ENCODE results near the gene ALDOC. TPM values are rescaled to one million over a fixed set of nuclear protein-coding genes. Genes with fewer than 3 reads are reported as not detected.
A peak's percentile ranks its signal among the peaks of the same experiment; 100 is the strongest.

Gene ALDOC
- total and polyA plus RNA-seq, 7 experiments from 2014 or later: 24.5 to 159 (median 41.1) TPM

- Histone ChIP-seq H3K4me3 (ENCODE audit: low read length) (peak overlapping the region; percentile 93), H3K27me3 (ENCODE audit: control insufficient read depth in 2 of 2, insufficient read depth in 2 of 2, low read length in 2 of 2) (no peaks in the 10 kb centered on the region), H3K4me1 (ENCODE audit: control insufficient read depth in 2 of 2, insufficient read depth in 2 of 2, low read length in 2 of 2) (peaks cover 8 to 10% of the 10 kb centered on the region in 2 donors), H3K27ac (ENCODE audit: low read depth, low read length) (peak overlapping the region; percentile 97), H3K36me3 (ENCODE audit: control insufficient read depth in 2 of 3, insufficient read depth in 3 of 3, low read length in 3 of 3) (peaks cover 0 to under 1% (median 0%) of the 10 kb centered on the region in 3 experiments), H3K9me3 (ENCODE audit: control insufficient read depth in 2 of 3, low read length in 3 of 3) (no peaks in the 10 kb centered on the region)
- intact Hi-C loops (cut with micrococcal nuclease): loop anchor here (2.0 to 5.0 kb wide), 6 partner anchors 49 to 355 kb away; partner anchors contain the start of genes SUPT6H (in 2 of the 2), PROCA1 (in 1 of the 2), RPL23A (in 1 of the 2) and SDF2 (in 1 of the 2)
- no peaks in the 10 kb centered on the region for H3K27me3 Mint-ChIP-seq
- peaks cover 0 to 4% (median 0%) of the 10 kb centered on the region in 5 donors for H3K36me3 Mint-ChIP-seq
- ChIA-PET POLR2A (interaction anchor here (1.1 to 11.4 kb wide), 6 partner anchors 22 to 131 kb away, joined by 3 to 172 read pairs (median 6); partner anchors contain the start of genes ALDOC, BLTP2, NEK8 and PIGS), CTCF (interaction anchor here (0.6 to 1.8 kb wide), 2 partner anchors 15 to 269 kb away, joined by 3 to 4 read pairs; no protein-coding TSS in a partner anchor)
- peaks cover 19 to 25% (median 21%) of the 10 kb centered on the region in 7 donors for H3K4me1 Mint-ChIP-seq
- no peak for DNase-seq
- H3K27ac Mint-ChIP-seq: peak overlapping the region; percentile 96 to 99 (median 98)
- no peaks in the 10 kb centered on the region for H3K9me3 Mint-ChIP-seq
- ATAC-seq: no peak
- H3K4me3 Mint-ChIP-seq: peak overlapping the region; percentile 88 to 99 (median 94)
Observed at GRCh38 chr17:28597606-28598383, 21.1 kb upstream of the ALDOC start.

GRCh38 chr17:28592260-28592659 is 15.6 kb upstream of the ALDOC start:
- no peaks in the 10 kb centered on the region for H3K9me3 ChIP-seq (ENCODE audit: control insufficient read depth in 2 of 3, low read length in 3 of 3)
- H3K36me3 Mint-ChIP-seq: peaks cover 0 to 22% (median 9%) of the 10 kb centered on the region in 5 donors
- no peaks in the 10 kb centered on the region for H3K27me3 ChIP-seq (ENCODE audit: control insufficient read depth in 2 of 2, insufficient read depth in 2 of 2, low read length in 2 of 2)
- DNase-seq (no peak), ATAC-seq (no peak)
- H3K4me3 Mint-ChIP-seq: no peak overlapping the region
- H3K36me3 ChIP-seq (ENCODE audit: control insufficient read depth in 2 of 3, insufficient read depth in 3 of 3, low read length in 3 of 3): peaks cover 0 to 16% (median 0%) of the 10 kb centered on the region in 3 experiments
- no peaks in the 10 kb centered on the region for H3K9me3 Mint-ChIP-seq
- H3K4me3 ChIP-seq (ENCODE audit: low read length): no peak overlapping the region
- CTCF ChIA-PET: no interaction called here
- H3K4me1 Mint-ChIP-seq: peaks cover 0 to 12% (median 0%) of the 10 kb centered on the region in 7 donors
- no peak overlapping the region for H3K27ac Mint-ChIP-seq
- H3K27me3 Mint-ChIP-seq: no peaks in the 10 kb centered on the region
- intact Hi-C loops (cut with micrococcal nuclease): no loop called here
- no peak overlapping the region for H3K27ac ChIP-seq (ENCODE audit: low read depth, low read length)
- H3K4me1 ChIP-seq (ENCODE audit: control insufficient read depth in 2 of 2, insufficient read depth in 2 of 2, low read length in 2 of 2): no peaks in the 10 kb centered on the region
- POLR2A ChIA-PET: interaction anchor here (11.4 kb wide), 1 partner anchor 17 kb away, joined by 172 read pairs; the partner anchor contains the start of genes ALDOC and PIGS

GRCh38 chr17:28585851-28586250 is 9.2 kb upstream of the ALDOC start:
- Mint-ChIP-seq H3K4me1 (peaks cover 0 to 6% (median 3%) of the 10 kb centered on the region in 7 donors), H3K4me3 (no peak overlapping the region), H3K36me3 (peaks cover 7 to 21% (median 13%) of the 10 kb centered on the region in 5 donors), H3K27me3 (no peaks in the 10 kb centered on the region), H3K27ac (no peak overlapping the region), H3K9me3 (no peaks in the 10 kb centered on the region)
- ChIA-PET POLR2A (interaction anchor here (1.3 kb wide), 1 partner anchor 9 kb away, joined by 3 read pairs; the partner anchor contains the start of gene ALDOC), CTCF (interaction anchor here (1.5 kb wide), 1 partner anchor 9 kb away, joined by 3 read pairs; the partner anchor contains the start of gene ALDOC)
- no peaks in the 10 kb centered on the region for H3K9me3 ChIP-seq (ENCODE audit: control insufficient read depth in 2 of 3, low read length in 3 of 3)
- DNase-seq: no peak
- intact Hi-C loops (cut with micrococcal nuclease): no loop called here
- H3K27me3 ChIP-seq (ENCODE audit: control insufficient read depth in 2 of 2, insufficient read depth in 2 of 2, low read length in 2 of 2): no peaks in the 10 kb centered on the region
- no peak overlapping the region for H3K4me3 ChIP-seq (ENCODE audit: low read length)
- no peak for ATAC-seq
- no peak overlapping the region for H3K27ac ChIP-seq (ENCODE audit: low read depth, low read length)
- H3K4me1 ChIP-seq (ENCODE audit: control insufficient read depth in 2 of 2, insufficient read depth in 2 of 2, low read length in 2 of 2): no peaks in the 10 kb centered on the region
- H3K36me3 ChIP-seq (ENCODE audit: control insufficient read depth in 2 of 3, insufficient read depth in 3 of 3, low read length in 3 of 3): peaks cover 0 to 23% (median 5%) of the 10 kb centered on the region in 3 experiments

GRCh38 chr17:28584434-28584833 is 7.7 kb upstream of the ALDOC start:
- no peaks in the 10 kb centered on the region for H3K4me1 ChIP-seq (ENCODE audit: control insufficient read depth in 2 of 2, insufficient read depth in 2 of 2, low read length in 2 of 2)
- POLR2A ChIA-PET: interaction anchor here (0.6 to 1.4 kb wide), 3 partner anchors 7 to 234 kb away, joined by 3 read pairs; partner anchors contain the start of gene ALDOC
- H3K36me3 ChIP-seq (ENCODE audit: control insufficient read depth in 2 of 3, insufficient read depth in 3 of 3, low read length in 3 of 3): peaks cover 0 to 23% (median 5%) of the 10 kb centered on the region in 3 experiments
- Mint-ChIP-seq H3K4me3 (no peak overlapping the region), H3K36me3 (peaks cover 7 to 25% (median 13%) of the 10 kb centered on the region in 5 donors), H3K9me3 (no peaks in the 10 kb centered on the region), H3K27me3 (no peaks in the 10 kb centered on the region), H3K4me1 (peaks cover 0 to 20% (median 3%) of the 10 kb centered on the region in 7 donors), H3K27ac (no peak overlapping the region)
- no peak overlapping the region for H3K27ac ChIP-seq (ENCODE audit: low read depth, low read length)
- no peak for DNase-seq
- no peaks in the 10 kb centered on the region for H3K27me3 ChIP-seq (ENCODE audit: control insufficient read depth in 2 of 2, insufficient read depth in 2 of 2, low read length in 2 of 2)
- H3K4me3 ChIP-seq (ENCODE audit: low read length): no peak overlapping the region
- intact Hi-C loops (cut with micrococcal nuclease): no loop called here
- no peaks in the 10 kb centered on the region for H3K9me3 ChIP-seq (ENCODE audit: control insufficient read depth in 2 of 3, low read length in 3 of 3)
- CTCF ChIA-PET: no interaction called here
- ATAC-seq: no peak

GRCh38 chr17:28582513-28582912 is 5.8 kb upstream of the ALDOC start:
- Histone ChIP-seq H3K9me3 (ENCODE audit: control insufficient read depth in 2 of 3, low read length in 3 of 3) (no peaks in the 10 kb centered on the region), H3K36me3 (ENCODE audit: control insufficient read depth in 2 of 3, insufficient read depth in 3 of 3, low read length in 3 of 3) (peaks cover 0 to 23% (median 5%) of the 10 kb centered on the region in 3 experiments), H3K4me3 (ENCODE audit: low read length) (no peak overlapping the region), H3K27me3 (ENCODE audit: control insufficient read depth in 2 of 2, insufficient read depth in 2 of 2, low read length in 2 of 2) (no peaks in the 10 kb centered on the region), H3K4me1 (ENCODE audit: control insufficient read depth in 2 of 2, insufficient read depth in 2 of 2, low read length in 2 of 2) (no peaks in the 10 kb centered on the region), H3K27ac (ENCODE audit: low read depth, low read length) (no peak overlapping the region)
- Mint-ChIP-seq H3K9me3 (no peaks in the 10 kb centered on the region), H3K27me3 (no peaks in the 10 kb centered on the region), H3K27ac (no peak overlapping the region), H3K36me3 (peaks cover 4 to 22% (median 13%) of the 10 kb centered on the region in 5 donors), H3K4me1 (peaks cover 0 to 24% (median 3%) of the 10 kb centered on the region in 7 donors), H3K4me3 (no peak overlapping the region)
- POLR2A ChIA-PET: interaction anchor here (0.7 kb wide), 1 partner anchor 19 kb away, joined by 3 read pairs; no protein-coding TSS in a partner anchor
- no peak for DNase-seq
- no peak for ATAC-seq
- CTCF ChIA-PET: no interaction called here
- intact Hi-C loops (cut with micrococcal nuclease): no loop called here

- peaks cover 4 to 29% (median 13%) of the 10 kb centered on the region in 5 donors for H3K36me3 Mint-ChIP-seq
- Histone ChIP-seq H3K4me3 (ENCODE audit: low read length) (no peak overlapping the region), H3K9me3 (ENCODE audit: control insufficient read depth in 2 of 3, low read length in 3 of 3) (no peaks in the 10 kb centered on the region), H3K27ac (ENCODE audit: low read depth, low read length) (no peak overlapping the region), H3K27me3 (ENCODE audit: control insufficient read depth in 2 of 2, insufficient read depth in 2 of 2, low read length in 2 of 2) (no peaks in the 10 kb centered on the region), H3K4me1 (ENCODE audit: control insufficient read depth in 2 of 2, insufficient read depth in 2 of 2, low read length in 2 of 2) (peaks cover 4 to 6% of the 10 kb centered on the region in 2 donors), H3K36me3 (ENCODE audit: control insufficient read depth in 2 of 3, insufficient read depth in 3 of 3, low read length in 3 of 3) (peaks cover 0 to 20% (median 5%) of the 10 kb centered on the region in 3 experiments)
- no peak for ATAC-seq
- no peaks in the 10 kb centered on the region for H3K9me3 Mint-ChIP-seq
- H3K4me1 Mint-ChIP-seq: peaks cover 6 to 35% (median 14%) of the 10 kb centered on the region in 7 donors
- peak overlapping the region in 3 of 9 donors; percentile 4 to 29 (median 26) for H3K27ac Mint-ChIP-seq
- H3K27me3 Mint-ChIP-seq: no peaks in the 10 kb centered on the region
- ChIA-PET CTCF (no interaction called here), POLR2A (interaction anchor here (1.1 to 12.2 kb wide), 2 partner anchors 10 to 16 kb away, joined by 4 to 172 read pairs; partner anchors contain the start of genes PIGS and SPAG5)
- intact Hi-C loops (cut with micrococcal nuclease): no loop called here
- DNase-seq: no peak
- H3K4me3 Mint-ChIP-seq: no peak overlapping the region
Observed at GRCh38 chr17:28580959-28581358, 4.3 kb upstream of the ALDOC start.
